Lung microvascular endothelial cell (primary cell): ENCODE data around the gene CLBA1. TPM values are rescaled to one million over a fixed set of nuclear protein-coding genes. Genes with fewer than 3 reads are reported as not detected.
"Not testable (repeated sequence)": the region's sequence is repeated elsewhere in the genome, so short reads cannot be mapped to it uniquely, and the experiment has no call there.

Experiments
- DNase-seq, 2 donors: peaks; one replicate each; pipeline versions ENCODE4 v3.0.0 to v3.0.0-alpha.2; 2010; ENCODE audit warnings: low read depth in 2 of 2
- total RNA-seq: library from RNA; depleted of rRNA; stranded (reverse); fragments of >200 nt; gene quantifications from 2 replicates; pipeline ENCODE4 v1.2.1, GENCODE V29; 2014

CLBA1 gene
- total RNA-seq, result 3.2 and 3.5 TPM in 2 replicates

DNA sequence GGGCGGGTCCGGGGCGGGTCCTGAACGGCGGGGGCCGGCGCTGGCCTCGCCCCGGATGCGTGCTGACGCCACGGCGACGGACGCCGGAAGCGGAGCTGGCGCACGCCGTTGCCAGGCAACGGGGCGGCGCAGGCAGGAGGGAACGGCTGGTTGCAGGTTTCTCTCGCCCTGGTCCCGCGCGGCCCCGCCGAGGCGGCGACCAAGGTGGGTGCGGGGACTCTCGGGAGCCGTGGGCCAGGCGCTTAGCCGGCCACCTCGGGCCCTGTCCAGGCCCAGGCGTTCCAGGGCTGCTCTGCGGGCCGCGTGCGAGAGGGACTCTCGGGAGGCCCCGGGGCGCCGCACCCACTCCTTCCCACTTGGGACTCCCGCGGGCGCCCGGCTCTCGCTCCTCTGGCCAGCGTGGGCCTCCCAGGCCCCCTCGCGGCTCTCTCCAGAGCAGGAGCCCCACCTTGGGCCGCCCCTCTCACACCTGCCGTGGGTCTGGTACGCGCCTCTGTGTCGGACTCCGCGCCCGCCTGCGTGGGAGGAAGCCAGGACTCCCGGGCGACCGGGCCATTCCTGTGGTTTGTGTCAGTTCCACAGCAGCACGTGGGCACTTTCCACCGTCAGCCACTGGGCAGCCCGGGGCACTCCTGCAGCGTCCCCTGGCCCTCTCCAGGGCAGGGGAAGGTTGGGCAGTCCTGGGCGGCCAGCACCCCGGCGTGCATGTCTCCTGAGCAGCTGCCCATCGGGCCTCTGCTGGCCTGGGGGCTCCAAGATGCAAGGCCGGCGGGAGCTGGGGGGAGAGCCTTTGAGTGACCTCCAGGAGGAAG, at the start of gene CLBA1:
Gene CLBA1 (plus strand): TSS at position 114 of the 812 bp plus-strand sequence. CDS start 644 bp downstream, at position 758.
- DNase-seq, result peak; percentile 91 to 95

DNA sequence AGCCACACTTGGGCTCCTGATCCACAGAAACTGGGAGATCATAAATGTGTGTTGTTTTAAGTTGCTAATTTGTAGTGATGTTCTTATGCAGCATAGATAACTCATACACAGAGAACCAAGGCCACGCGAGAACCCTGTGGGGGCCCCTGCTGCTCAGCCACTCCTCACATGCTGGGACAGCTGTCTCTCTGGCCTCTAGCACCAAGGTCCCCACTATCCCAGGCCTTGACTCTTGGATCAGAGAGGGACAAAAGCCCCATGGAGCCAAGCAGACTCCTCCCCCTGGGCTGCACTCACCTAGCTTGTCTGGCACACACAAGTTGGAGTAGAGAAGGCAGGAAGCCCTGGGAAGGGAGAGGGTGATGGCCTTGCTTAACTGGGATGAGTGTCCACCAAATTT, 49.6 kb upstream of the CLBA1 start:
- DNase-seq, result no peak

- DNase-seq, result no peak
These were observed 49.0 kb upstream of the CLBA1 start for GRCh38 chr14:104936361-104937155.

- no peak for DNase-seq
These were observed 48.4 kb upstream of the CLBA1 start for GRCh38 chr14:104937161-104937560.

GRCh38 chr14:104937694-104938365, 47.8 kb upstream of the CLBA1 start:
- no peak for DNase-seq

DNA sequence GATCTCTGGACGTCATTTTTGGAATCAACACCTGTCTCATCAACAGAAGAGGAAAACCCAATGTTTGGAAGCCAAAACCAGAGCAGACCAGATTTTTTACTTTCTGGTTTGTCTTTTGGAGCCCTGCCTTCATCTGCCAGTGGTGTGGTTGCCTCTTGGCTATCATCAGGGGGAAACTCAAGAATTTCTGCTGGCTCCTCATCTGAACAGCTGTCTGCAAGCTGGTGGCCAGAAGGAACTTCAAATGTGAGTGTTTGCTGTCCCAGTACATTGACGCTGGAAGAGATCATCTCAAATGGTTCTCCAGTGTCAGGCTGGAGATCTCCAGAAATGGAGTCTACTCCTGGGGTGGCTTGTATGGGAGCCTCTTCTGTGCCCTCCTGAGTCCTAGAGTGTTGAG, 47.2 kb upstream of the CLBA1 start:
- DNase-seq, result no peak

DNA sequence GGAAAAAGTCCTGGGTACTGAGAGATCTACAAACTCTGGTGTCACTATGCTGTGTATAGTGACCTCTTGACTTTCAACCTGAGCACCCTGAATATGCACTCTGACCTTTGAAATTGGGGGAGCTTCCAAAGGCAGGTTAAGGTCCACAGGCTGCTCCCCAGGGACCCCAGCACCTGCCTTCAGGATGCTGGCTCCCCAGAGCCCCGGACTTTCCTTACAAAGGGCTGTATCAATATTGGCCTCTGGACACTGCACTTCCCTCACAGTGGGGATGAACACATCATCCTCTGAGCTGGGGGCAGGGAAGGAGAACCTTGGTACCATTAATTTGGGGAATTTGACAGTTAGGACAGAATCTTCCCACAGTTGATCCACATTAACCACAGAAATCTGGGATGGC, 46.6 kb upstream of the CLBA1 start:
- DNase-seq, result no peak

GRCh38 chr14:104939666-104940410, 45.8 kb upstream of the CLBA1 start:
- no peak for DNase-seq

DNA sequence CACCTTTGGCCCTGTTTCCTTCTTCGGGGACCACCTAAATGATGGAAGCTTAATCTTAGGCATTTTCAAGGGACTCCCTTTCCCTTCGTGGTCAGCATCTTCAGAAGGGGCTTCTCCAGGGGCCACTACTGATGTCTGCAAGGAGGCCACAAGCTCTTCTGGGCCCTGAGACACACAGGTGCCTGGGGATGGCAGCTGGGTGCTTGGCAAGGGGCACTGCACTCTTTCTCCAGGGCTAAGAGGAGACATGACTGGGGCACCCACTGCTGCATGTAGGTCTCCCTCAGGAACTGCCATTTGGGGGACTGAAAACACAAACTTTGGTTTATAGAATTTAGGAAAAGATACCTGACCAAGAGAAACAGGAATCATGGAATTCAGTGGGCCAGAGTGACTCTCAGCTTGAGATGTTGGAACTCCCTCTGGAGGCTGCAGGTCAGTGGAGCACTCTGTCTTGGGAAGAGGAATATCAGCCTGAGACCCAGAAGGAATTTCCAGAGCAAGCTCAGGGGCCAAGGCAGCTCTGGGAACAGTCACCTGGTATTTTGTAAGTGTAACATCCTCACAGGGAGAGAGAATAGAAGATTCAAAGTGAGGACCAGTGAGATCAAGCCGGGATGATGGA, 45.0 kb upstream of the CLBA1 start:
- DNase-seq, result no peak

GRCh38 chr14:104941508-104942365, 43.9 kb upstream of the CLBA1 start:
- DNase-seq, result no peak

- no peak for DNase-seq
These were observed 43.0 kb upstream of the CLBA1 start for GRCh38 chr14:104942586-104942985.

DNA sequence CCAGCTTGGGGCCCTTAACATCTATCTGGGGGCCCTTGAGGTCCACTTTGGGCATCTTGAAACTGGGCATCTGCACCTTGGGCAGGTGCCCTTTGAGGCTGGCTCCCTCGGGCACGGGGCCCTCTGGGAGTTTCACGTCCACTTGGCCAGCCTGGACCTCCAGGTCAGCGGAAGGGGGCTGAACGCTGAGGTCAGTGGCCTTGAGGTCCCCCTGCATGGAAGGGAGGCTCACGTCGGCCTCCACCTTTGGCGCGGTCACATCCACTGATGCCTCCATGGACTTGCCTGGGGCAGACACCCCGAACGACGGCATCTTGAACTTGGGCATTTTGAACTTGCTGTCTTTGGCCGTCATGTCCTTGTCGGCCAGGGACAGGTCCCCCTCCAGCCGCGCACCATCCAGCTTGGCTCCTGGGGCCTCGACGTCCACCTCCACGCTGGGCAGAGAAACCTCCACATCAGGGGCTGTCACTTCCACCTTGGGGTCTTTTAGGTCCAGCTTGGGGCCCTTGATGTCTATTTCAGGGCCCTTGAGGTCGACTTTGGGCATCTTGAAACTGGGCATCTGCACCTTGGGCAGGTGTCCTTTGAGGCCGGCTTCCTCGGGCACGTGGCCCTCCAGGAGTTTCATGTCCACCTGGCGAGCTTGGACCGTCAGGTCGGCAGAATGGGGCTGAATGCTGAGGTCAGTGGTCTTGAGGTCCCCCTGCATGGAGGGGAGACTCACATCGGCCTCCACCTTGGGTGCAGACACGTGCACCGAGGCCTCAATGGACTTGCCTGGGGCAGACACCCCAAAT, 42.2 kb upstream of the CLBA1 start:
- not testable (repeated sequence) for DNase-seq

GRCh38 chr14:104944016-104944308, 41.6 kb upstream of the CLBA1 start:
- not testable (repeated sequence) for DNase-seq

- not testable (repeated sequence) for DNase-seq
These were observed 41.0 kb upstream of the CLBA1 start for GRCh38 chr14:104944436-104945205.

DNA sequence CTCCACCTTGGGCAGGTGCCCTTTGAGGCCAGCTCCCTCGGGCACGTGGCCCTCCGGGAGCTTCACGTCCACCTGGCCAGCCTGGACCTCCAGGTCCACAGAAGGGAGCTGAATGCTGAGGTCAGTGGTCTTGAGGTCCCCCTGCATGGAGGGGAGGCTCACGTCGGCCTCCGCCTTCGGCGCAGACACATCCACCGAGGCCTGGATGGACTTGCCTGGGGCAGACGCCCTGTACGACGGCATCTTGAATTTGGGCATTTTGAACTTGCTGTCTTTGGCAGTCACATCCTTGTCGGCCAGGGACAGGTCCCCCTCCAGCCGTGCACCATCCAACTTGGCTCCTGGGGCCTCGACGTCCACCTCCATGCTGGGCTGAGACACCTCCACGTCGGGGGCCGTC, 40.3 kb upstream of the CLBA1 start:
- DNase-seq, result not testable (repeated sequence)

DNA sequence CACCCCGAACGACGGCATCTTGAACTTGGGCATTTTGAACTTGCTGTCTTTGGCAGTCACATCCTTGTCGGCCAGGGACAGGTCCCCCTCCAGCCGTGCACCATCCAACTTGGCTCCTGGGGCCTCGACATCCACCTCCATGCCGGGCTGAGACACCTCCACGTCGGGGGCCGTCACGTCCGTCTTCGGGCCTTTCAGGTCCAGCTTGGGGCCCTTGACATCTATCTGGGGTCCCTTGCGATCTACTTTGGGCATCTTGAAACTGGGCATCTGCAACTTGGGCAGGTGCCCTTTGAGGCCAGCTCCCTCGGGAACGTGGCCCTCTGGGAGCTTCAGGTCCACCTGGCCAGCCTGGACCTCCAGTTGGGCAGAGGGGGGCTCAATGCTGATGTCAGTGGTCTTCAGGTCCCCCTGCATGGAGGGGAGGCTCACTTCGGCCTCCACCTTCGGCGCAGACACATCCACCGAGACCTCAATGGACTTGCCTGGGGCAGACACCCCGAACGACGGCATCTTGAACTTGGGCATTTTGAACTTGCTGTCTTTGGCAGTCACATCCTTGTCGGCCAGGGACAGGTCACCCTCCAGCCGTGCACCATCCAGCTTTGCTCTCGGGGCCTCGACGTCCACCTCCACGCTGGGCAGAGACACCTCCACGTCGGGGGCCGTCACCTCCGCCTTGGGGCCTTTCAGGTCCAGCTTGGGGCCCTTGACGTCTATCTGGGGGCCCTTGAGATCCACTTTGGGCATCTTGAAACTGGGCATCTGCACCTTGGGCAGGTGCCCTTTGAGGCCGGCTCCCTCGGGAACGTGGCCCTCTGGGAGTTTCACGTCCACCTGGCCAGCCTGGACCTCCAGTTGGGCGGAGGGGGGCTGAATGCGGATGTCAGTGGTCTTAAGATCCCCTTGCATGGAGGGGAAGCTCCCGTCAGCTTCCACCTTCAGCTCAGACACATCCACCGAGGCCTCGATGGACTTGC, 39.3 kb upstream of the CLBA1 start:
- DNase-seq, result not testable (repeated sequence)

DNA sequence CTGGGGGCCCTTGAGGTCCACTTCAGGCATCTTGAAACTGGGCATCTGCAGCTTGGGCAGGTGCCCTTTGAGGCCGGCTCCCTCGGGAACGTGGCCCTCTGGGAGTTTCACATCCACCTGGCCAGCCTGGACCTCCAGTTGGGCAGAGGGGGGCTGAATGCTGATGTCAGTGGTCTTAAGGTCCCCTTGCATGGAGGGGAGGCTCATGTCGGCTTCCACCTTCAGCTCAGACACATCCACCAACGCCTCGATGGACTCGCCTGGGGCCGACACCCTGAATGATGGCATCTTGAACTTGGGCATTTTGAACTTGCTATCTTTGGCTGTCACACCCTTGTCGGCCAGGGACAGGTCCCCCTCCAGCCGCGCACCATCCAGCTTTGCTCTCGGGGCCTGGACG, 38.4 kb upstream of the CLBA1 start:
- not testable (repeated sequence) for DNase-seq
